ENCODE results near the gene PRPF18.

DNA sequence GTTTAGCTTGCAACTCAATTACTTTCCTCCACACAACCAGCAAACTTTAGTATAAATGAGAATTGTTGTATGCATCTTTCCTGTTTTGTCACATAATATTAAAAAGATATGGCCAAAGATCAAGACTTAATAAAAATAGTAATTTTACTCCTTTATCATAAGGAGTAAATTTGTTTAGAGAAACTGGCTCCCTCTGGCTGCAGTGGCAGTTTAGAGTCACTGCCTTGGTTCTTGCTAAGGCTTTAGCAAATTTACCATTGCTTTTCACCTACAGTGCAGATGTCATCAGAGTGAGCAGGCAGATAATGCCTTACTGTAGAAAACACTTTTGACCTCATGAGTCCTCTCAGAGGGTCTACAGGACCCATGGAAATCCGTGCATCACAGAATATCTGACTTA, 2.6 kb downstream of the PRPF18 start:
- no peak for TF ChIP-seq EZH2 (IDR thresholded peaks at IDR 0.05; ENCODE audit: borderline replicate concordance, insufficient read depth, low read depth, low read length, poor library complexity, severe bottlenecking)
- TF ChIP-seq, protein P1, sequence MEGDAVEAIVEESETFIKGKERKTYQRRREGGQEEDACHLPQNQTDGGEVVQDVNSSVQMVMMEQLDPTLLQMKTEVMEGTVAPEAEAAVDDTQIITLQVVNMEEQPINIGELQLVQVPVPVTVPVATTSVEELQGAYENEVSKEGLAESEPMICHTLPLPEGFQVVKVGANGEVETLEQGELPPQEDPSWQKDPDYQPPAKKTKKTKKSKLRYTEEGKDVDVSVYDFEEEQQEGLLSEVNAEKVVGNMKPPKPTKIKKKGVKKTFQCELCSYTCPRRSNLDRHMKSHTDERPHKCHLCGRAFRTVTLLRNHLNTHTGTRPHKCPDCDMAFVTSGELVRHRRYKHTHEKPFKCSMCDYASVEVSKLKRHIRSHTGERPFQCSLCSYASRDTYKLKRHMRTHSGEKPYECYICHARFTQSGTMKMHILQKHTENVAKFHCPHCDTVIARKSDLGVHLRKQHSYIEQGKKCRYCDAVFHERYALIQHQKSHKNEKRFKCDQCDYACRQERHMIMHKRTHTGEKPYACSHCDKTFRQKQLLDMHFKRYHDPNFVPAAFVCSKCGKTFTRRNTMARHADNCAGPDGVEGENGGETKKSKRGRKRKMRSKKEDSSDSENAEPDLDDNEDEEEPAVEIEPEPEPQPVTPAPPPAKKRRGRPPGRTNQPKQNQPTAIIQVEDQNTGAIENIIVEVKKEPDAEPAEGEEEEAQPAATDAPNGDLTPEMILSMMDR (IDR thresholded peaks at IDR 0.05): no peak
